ENCODE results near the gene STK26. TPM values are rescaled to one million over a fixed set of nuclear protein-coding genes. Genes with fewer than 3 reads are reported as not detected.
"Not testable (repeated sequence)": the region's sequence is repeated elsewhere in the genome, so short reads cannot be mapped to it uniquely, and the experiment has no call there.

Gene STK26
- total and polyA plus RNA-seq, 2 of the 4 experiments (the other 2 are of a cell fraction), result 0.17 to 0.18 TPM

DNA sequence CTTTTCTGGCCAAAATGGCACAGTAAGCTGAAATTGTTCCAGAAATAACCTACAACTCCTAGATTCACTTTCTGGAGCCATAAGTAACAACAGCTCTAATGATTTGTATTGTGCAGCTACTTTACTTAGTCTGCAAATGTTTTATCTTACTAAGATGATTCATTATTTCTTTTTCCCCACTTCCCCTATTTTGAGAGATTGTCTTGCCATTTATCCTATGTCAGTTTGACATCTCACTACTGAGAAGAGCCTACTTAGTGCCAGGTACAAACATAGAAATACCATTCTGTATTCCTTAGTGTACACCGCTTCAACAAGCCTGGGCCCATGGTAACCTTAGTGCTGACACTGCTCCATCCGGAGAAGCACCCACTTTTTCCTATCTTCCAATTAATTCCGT, 13.8 kb upstream of the STK26 start:
- dilution Hi-C loops (cut with HindIII; ENCODE audit: low sequenced_read_pairs, unreplicated experiment), result no loop called here
- Histone ChIP-seq H3K9me1 (ENCODE audit: insufficient read depth, low read length) (no peaks in the 10 kb centered on the region), H2AFZ (replicated peaks; ENCODE audit: low read length, poor library complexity) (no peak overlapping the region), H4K20me1 (ENCODE audit: insufficient read depth, low read length) (no peaks in the 10 kb centered on the region), H4K8ac (ENCODE audit: low read depth in 2 of 2, low read length in 2 of 2) (no peak overlapping the region), H2AK5ac (ENCODE audit: low read depth, low read length) (no peak overlapping the region), H3K27ac (ENCODE audit: insufficient read depth, low read length) (no peak overlapping the region), H3K4me1 (ENCODE audit: control insufficient read depth, insufficient read depth, low read length) (no peaks in the 10 kb centered on the region), H3K4me2 (ENCODE audit: low read depth, low read length) (no peak overlapping the region), H3K56ac (ENCODE audit: extremely low read depth, insufficient read depth, low read length) (no peak overlapping the region), H2BK120ac (ENCODE audit: low read depth, low read length) (no peak overlapping the region), H2AK9ac (replicated peaks; ENCODE audit: low read depth, low read length, poor library complexity) (no peak overlapping the region), H4K5ac (ENCODE audit: low read depth, low read length) (no peak overlapping the region), H3K27me3 (ENCODE audit: control insufficient read depth, insufficient read depth, low read length) (peaks cover 4% of the 10 kb centered on the region; the same call in 1 of the 2 replicates), H3K9ac (ENCODE audit: low read depth, low read length) (no peak overlapping the region), H3K4me3 (ENCODE audit: insufficient read depth, low read depth, low read length) (no peak overlapping the region), H3K4ac (ENCODE audit: low read depth, low read length) (no peak overlapping the region), H3K9me3 (ENCODE audit: control insufficient read depth, insufficient read depth, low read length) (no peaks in the 10 kb centered on the region), H3K36me3 (ENCODE audit: control insufficient read depth, insufficient read depth, low read length) (no peaks in the 10 kb centered on the region), H2BK5ac (ENCODE audit: low read depth, low read length, poor library complexity, severe bottlenecking) (no peak overlapping the region), H2BK15ac (ENCODE audit: low read depth, low read length) (no peak overlapping the region), H3K14ac (replicated peaks; ENCODE audit: low read depth, low read length) (no peak overlapping the region), H3K79me1 (ENCODE audit: low read depth in 1 of 2, low read length in 2 of 2) (no peaks in the 10 kb centered on the region), H3K23ac (ENCODE audit: low read depth, low read length) (no peak overlapping the region), H3K18ac (ENCODE audit: low read depth, low read length) (no peak overlapping the region), H4K91ac (ENCODE audit: insufficient read depth, low read depth, low read length) (no peak overlapping the region), H2BK20ac (ENCODE audit: low read depth, low read length) (no peak overlapping the region)
- no CpG with 5 or more reads among the region's 3 CpGs for WGBS, 2 experiments (ENCODE audit: extremely low coverage in 2 of 2, insufficient read length in 1 of 2)
- no peak for DNase-seq
- in situ Hi-C loops (cut with MboI; ENCODE audit: low sequenced_read_pairs), result no loop called here
- TF ChIP-seq RAD21 (IDR thresholded peaks at IDR 0.05; ENCODE audit: low read length) (no peak), NFE2L2 (IDR thresholded peaks at IDR 0.05; ENCODE audit: low read depth, low read length) (no peak), MAZ (IDR thresholded peaks at IDR 0.05; ENCODE audit: borderline replicate concordance, low read depth, low read length) (no peak), SMC3 (IDR thresholded peaks at IDR 0.05; ENCODE audit: low read depth, low read length) (no peak)
- ATAC-seq (ENCODE audit: low read depth), result no peak
- BruUV-seq (replicated peaks), result no TSS peak
- POLR2A ChIA-PET (ENCODE audit: unreplicated experiment), result no interaction called here
- intact Hi-C loops (cut with micrococcal nuclease), result no loop called here
- CTCF ChIA-PET, result no interaction called here

DNA sequence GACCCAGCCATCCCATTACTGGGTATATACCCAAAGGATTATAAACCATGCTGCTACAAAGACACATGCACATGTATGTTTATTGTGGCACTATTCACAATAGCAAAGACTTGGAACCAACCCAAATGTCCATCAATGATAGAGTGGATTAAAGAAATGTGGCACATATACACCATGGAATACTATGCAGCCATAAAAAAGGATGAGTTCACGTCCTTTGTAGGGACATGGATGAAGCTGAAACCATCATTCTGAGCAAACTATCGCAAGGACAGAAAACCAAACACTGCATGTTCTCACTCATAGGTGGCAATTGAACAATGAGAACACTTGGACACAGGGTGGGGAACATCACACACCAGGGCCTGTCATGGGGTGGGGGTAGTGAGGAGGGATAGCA, 12.9 kb upstream of the STK26 start:
- H3K4me2 ChIP-seq (ENCODE audit: low read depth, low read length); H2BK15ac ChIP-seq (ENCODE audit: low read depth, low read length); in situ Hi-C loops (cut with MboI; ENCODE audit: low sequenced_read_pairs); H2AFZ ChIP-seq (replicated peaks; ENCODE audit: low read length, poor library complexity); H3K18ac ChIP-seq (ENCODE audit: low read depth, low read length); H3K79me1 ChIP-seq (ENCODE audit: low read depth in 1 of 2, low read length in 2 of 2); H3K23ac ChIP-seq (ENCODE audit: low read depth, low read length); CTCF ChIA-PET; ATAC-seq (ENCODE audit: low read depth); H3K4me1 ChIP-seq (ENCODE audit: control insufficient read depth, insufficient read depth, low read length); H3K4ac ChIP-seq (ENCODE audit: low read depth, low read length); H3K56ac ChIP-seq (ENCODE audit: extremely low read depth, insufficient read depth, low read length); H2BK5ac ChIP-seq (ENCODE audit: low read depth, low read length, poor library complexity, severe bottlenecking); H2BK20ac ChIP-seq (ENCODE audit: low read depth, low read length); H4K5ac ChIP-seq (ENCODE audit: low read depth, low read length); H2BK120ac ChIP-seq (ENCODE audit: low read depth, low read length); H4K91ac ChIP-seq (ENCODE audit: insufficient read depth, low read depth, low read length); H4K8ac ChIP-seq (ENCODE audit: low read depth in 2 of 2, low read length in 2 of 2); H3K9me3 ChIP-seq (ENCODE audit: control insufficient read depth, insufficient read depth, low read length); intact Hi-C loops (cut with micrococcal nuclease); DNase-seq; POLR2A ChIA-PET (ENCODE audit: unreplicated experiment); dilution Hi-C loops (cut with HindIII; ENCODE audit: low sequenced_read_pairs, unreplicated experiment); H4K20me1 ChIP-seq (ENCODE audit: insufficient read depth, low read length); H3K4me3 ChIP-seq (ENCODE audit: insufficient read depth, low read depth, low read length); H3K14ac ChIP-seq (replicated peaks; ENCODE audit: low read depth, low read length); H2AK5ac ChIP-seq (ENCODE audit: low read depth, low read length); BruUV-seq (replicated peaks); H3K27ac ChIP-seq (ENCODE audit: insufficient read depth, low read length); H3K36me3 ChIP-seq (ENCODE audit: control insufficient read depth, insufficient read depth, low read length); H3K9ac ChIP-seq (ENCODE audit: low read depth, low read length); H3K27me3 ChIP-seq (ENCODE audit: control insufficient read depth, insufficient read depth, low read length); H2AK9ac ChIP-seq (replicated peaks; ENCODE audit: low read depth, low read length, poor library complexity); H3K9me1 ChIP-seq (ENCODE audit: insufficient read depth, low read length): not testable (repeated sequence)
- WGBS, 2 experiments (ENCODE audit: extremely low coverage in 2 of 2, insufficient read length in 1 of 2), result no CpG with 5 or more reads among the region's 2 CpGs
